Fibroblast of lung (primary cell): Measurements from ENCODE around the gene PTGDS. TPM values are rescaled to one million over a fixed set of nuclear protein-coding genes. Genes with fewer than 3 reads are reported as not detected.

Source experiments
- DNase-seq, 2 donors: peaks; one replicate each; pipeline versions ENCODE4 v3.0.0 to v3.0.0-alpha.2; 2010; ENCODE audit warnings: low read depth in 2 of 2
- H2AFZ ChIP-seq: 2 replicates; pipeline ENCODE4 v1.5.1; 2012; ENCODE audit warnings: low read length, control low read depth, inconsistent platforms
- H3K27ac ChIP-seq: 2 replicates; pipeline ENCODE4 v1.5.1; 2011; ENCODE audit warnings: low read length, control low read depth; ENCODE audit not compliant: insufficient read depth
- H3K27me3 ChIP-seq: 2 replicates; pipeline ENCODE4 v1.5.1; 2011; ENCODE audit warnings: mild to moderate bottlenecking, low read length; ENCODE audit not compliant: control insufficient read depth, insufficient read depth
- H3K36me3 ChIP-seq: 2 replicates; pipeline ENCODE4 v1.5.1; 2011; ENCODE audit warnings: low read length; ENCODE audit not compliant: control insufficient read depth, insufficient read depth
- H3K4me1 ChIP-seq: 2 replicates; pipeline ENCODE4 v1.5.1; 2011; ENCODE audit warnings: low read length; ENCODE audit not compliant: control insufficient read depth, insufficient read depth; ENCODE audit errors: extremely low read depth
- H3K4me2 ChIP-seq: 2 replicates; pipeline ENCODE4 v1.5.1; 2011; ENCODE audit warnings: low read length, control low read depth; ENCODE audit not compliant: insufficient read depth; ENCODE audit errors: extremely low read depth
- H3K4me3 ChIP-seq, 4 experiments: fragments of 200-600 bp in 1 of 4; sonication (generic) in 1 of 4; replicated peaks in 1 of 4; 2 replicates each; pipeline ENCODE4 v1.5.1; 2011 to 2016; ENCODE audit warnings: low read length in 4 of 4, low read depth in 3 of 4, mild to moderate bottlenecking in 3 of 4, control low read depth in 2 of 4, inconsistent platforms in 1 of 4, mixed read lengths in 1 of 4; ENCODE audit not compliant: insufficient read depth in 1 of 4; ENCODE audit errors: control extremely low read depth in 1 of 4
- H3K79me2 ChIP-seq: 2 replicates; pipeline ENCODE4 v1.5.1; 2012; ENCODE audit warnings: mild to moderate bottlenecking, low read length, inconsistent platforms; ENCODE audit not compliant: control insufficient read depth, insufficient read depth
- H3K9ac ChIP-seq: 2 replicates; pipeline ENCODE4 v1.5.1; 2011; ENCODE audit warnings: mild to moderate bottlenecking, low read length, control low read depth; ENCODE audit not compliant: insufficient read depth
- H3K9me3 ChIP-seq: 2 replicates; pipeline ENCODE4 v1.5.1; 2012; ENCODE audit warnings: low read depth, low read length; ENCODE audit not compliant: control insufficient read depth, insufficient read depth
- H4K20me1 ChIP-seq: 2 replicates; pipeline ENCODE4 v1.5.1; 2011; ENCODE audit warnings: low read length; ENCODE audit not compliant: control insufficient read depth, insufficient read depth; ENCODE audit errors: extremely low read depth
- CTCF ChIP-seq, 2 donors: IDR thresholded peaks in 1 of 2; conservative IDR thresholded peaks in 1 of 2; 1 replicate in 1 of 2; 2 replicates in 1 of 2; pipeline ENCODE4 v1.5.1; 2011 to 2012; ENCODE audit warnings: low read length in 2 of 2, control low read depth in 1 of 2, inconsistent platforms in 1 of 2, low read depth in 1 of 2, mild to moderate bottlenecking in 1 of 2
- EZH2 ChIP-seq: IDR thresholded peaks from 2 replicates; pipeline ENCODE4 v1.5.1; 2012; ENCODE audit warnings: low read length, control low read depth, mild to moderate bottlenecking; ENCODE audit errors: missing control alignments
- polyA plus RNA-seq, 2 donors: library from polyadenylated mRNA; depleted of rRNA in 1 of 2; stranded (reverse) in 1 of 2; unstranded in 1 of 2; fragments of >200 nt; gene quantifications; 2 replicates each; pipeline ENCODE4 v1.2.1, GENCODE V29; 2011 to 2012; ENCODE audit warnings: missing spikeins in 1 of 2
- total RNA-seq: library from RNA; depleted of rRNA; stranded (reverse); fragments of >200 nt; gene quantifications from 2 replicates; pipeline ENCODE4 v1.2.1, GENCODE V29; 2014

PTGDS gene
- total and polyA plus RNA-seq, 2 donors (not counting 1 experiment from before 2014, with no cell fraction given), result 4.9 to 90.3 TPM

GRCh38 chr9:136972335-136972734 is 5.0 kb upstream of the PTGDS start:
- Histone ChIP-seq H3K4me1 (no peaks in the 10 kb centered on the region), H3K9ac (no peak overlapping the region), H3K4me2 (no peak overlapping the region), H3K9me3 (no peaks in the 10 kb centered on the region), H3K36me3 (no peaks in the 10 kb centered on the region), H3K27me3 (no peaks in the 10 kb centered on the region), H2AFZ (no peak overlapping the region), H4K20me1 (no peaks in the 10 kb centered on the region), H3K4me3 (no peak overlapping the region), H3K79me2 (no peaks in the 10 kb centered on the region), H3K27ac (no peak overlapping the region)
- DNase-seq, result no peak
- TF ChIP-seq CTCF (conservative IDR thresholded peaks at IDR 0.05 in 1 of 2, IDR thresholded peaks at IDR 0.05 in 1 of 2; ENCODE audit: low read depth in 1 of 2, low read length in 2 of 2) (no peak), EZH2 (no peak)

- H3K4me3 ChIP-seq, result no peak overlapping the region
- no peaks in the 10 kb centered on the region for H3K79me2 ChIP-seq
- no peak overlapping the region for H3K4me2 ChIP-seq
- H2AFZ ChIP-seq, result no peak overlapping the region
- H3K36me3 ChIP-seq, result no peaks in the 10 kb centered on the region
- H3K27me3 ChIP-seq, result peaks cover 3% of the 10 kb centered on the region
- no peak overlapping the region for H3K9ac ChIP-seq
- no peaks in the 10 kb centered on the region for H3K9me3 ChIP-seq
- DNase-seq, result no peak
- no peak overlapping the region for H3K27ac ChIP-seq
- no peaks in the 10 kb centered on the region for H3K4me1 ChIP-seq
- H4K20me1 ChIP-seq, result no peaks in the 10 kb centered on the region
- no peak for TF ChIP-seq CTCF (conservative IDR thresholded peaks at IDR 0.05 in 1 of 2, IDR thresholded peaks at IDR 0.05 in 1 of 2; ENCODE audit: low read depth in 1 of 2, low read length in 2 of 2)
- TF ChIP-seq EZH2, result no peak
These were observed 4.6 kb upstream of the PTGDS start for GRCh38 chr9:136972743-136973142.

DNA sequence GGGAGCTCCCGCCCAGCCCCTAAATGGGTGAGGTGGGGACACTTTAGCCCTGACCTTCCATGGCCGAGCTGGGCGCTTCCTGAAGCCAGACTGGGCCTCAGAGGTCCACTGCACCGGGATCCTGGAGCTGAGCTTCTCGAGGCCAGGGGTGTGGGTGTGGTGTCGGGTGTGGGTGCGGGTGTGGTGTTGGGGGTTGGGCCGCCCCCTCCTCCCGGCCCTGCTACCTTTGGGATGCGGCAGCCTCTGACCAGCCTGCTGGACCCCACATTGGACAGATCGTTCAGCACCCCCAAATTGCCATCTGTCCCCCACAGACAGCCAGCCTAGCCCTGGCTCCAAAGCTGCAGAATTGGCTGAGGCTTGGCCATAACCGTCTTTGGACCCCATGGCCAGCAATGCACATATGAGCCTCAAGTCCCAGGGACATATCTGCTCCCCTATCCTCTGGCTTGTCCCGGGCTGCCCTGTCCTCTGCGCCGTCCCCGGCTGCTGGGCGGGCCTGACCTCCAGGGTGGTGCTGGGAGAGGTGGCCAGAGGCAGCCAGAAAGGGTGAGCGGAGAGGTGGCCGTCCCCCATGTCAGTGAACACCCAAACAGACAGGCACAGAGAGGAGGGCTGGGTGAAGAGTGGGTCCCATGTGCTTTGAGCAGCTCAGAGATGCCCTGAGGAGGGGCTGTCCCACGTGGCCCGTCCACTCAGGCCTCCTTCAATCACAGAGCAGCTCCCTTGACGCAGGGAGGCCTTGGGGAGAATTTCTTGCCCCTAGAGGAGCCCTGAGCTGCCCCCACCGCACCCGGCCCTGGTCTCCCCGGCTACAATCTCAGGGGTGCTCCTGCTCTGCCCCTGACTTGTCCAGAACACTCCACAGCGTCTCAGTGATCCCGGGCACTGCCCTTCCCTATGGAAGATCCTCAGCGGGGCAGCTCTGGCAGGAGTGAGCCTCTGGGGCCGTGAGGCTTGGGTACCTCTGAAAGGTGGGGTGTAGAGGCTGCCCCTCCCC is 3.4 kb upstream of the PTGDS start:
- no peaks in the 10 kb centered on the region for H3K4me1 ChIP-seq
- no peak overlapping the region for H3K4me2 ChIP-seq
- no peak for DNase-seq
- no peak overlapping the region for H3K4me3 ChIP-seq
- H2AFZ ChIP-seq, result no peak overlapping the region
- H3K36me3 ChIP-seq, result no peaks in the 10 kb centered on the region
- H4K20me1 ChIP-seq, result no peaks in the 10 kb centered on the region
- H3K79me2 ChIP-seq, result no peaks in the 10 kb centered on the region
- H3K9me3 ChIP-seq, result no peaks in the 10 kb centered on the region
- no peak overlapping the region for H3K27ac ChIP-seq
- no peak overlapping the region for H3K9ac ChIP-seq
- H3K27me3 ChIP-seq, result peaks cover 4% of the 10 kb centered on the region
- TF ChIP-seq EZH2 (no peak), CTCF (conservative IDR thresholded peaks at IDR 0.05 in 1 of 2, IDR thresholded peaks at IDR 0.05 in 1 of 2; ENCODE audit: low read depth in 1 of 2, low read length in 2 of 2) (no peak)
